LNCaP clone FGC (cell line): ENCODE data around the gene PUM1.
A peak's percentile ranks its signal among the peaks of the same experiment; 100 is the strongest.
"Not testable (repeated sequence)": the region's sequence is repeated elsewhere in the genome, so short reads cannot be mapped to it uniquely, and the experiment has no call there.

Experiments
- DNase-seq: peaks from one replicate; pipeline ENCODE4 v3.0.0-alpha.2; 2011; ENCODE audit warnings: low read depth
- H3K4me3 ChIP-seq: 2 replicates; pipeline ENCODE4 v1.5.1; 2011; ENCODE audit warnings: mild to moderate bottlenecking, low read depth, low read length, control low read depth
- CTCF ChIP-seq: IDR thresholded peaks from 2 replicates; pipeline ENCODE4 v1.5.1; 2012; ENCODE audit warnings: mild to moderate bottlenecking; ENCODE audit not compliant: control insufficient read depth, insufficient read depth; ENCODE audit errors: extremely low read depth

Gene PUM1

GRCh38 chr1:31062867-31063380 lies 2.6 kb downstream of the PUM1 start:
- DNase-seq, result no peak
- TF ChIP-seq CTCF, result no peak
- peak overlapping the region; percentile 89 for H3K4me3 ChIP-seq

- not testable (repeated sequence) for DNase-seq
- H3K4me3 ChIP-seq, result peak overlapping the region; percentile 89
These were observed 3.2 kb downstream of the PUM1 start for GRCh38 chr1:31062162-31062866.

GRCh38 chr1:31058012-31058411 lies 7.5 kb downstream of the PUM1 start:
- DNase-seq, result no peak
- TF ChIP-seq CTCF, result no peak
- no peak overlapping the region for H3K4me3 ChIP-seq

GRCh38 chr1:31055953-31056352 lies 9.6 kb downstream of the PUM1 start:
- no peak for TF ChIP-seq CTCF
- no peak overlapping the region for H3K4me3 ChIP-seq
- no peak for DNase-seq

- no peak for TF ChIP-seq CTCF
- H3K4me3 ChIP-seq, result no peak overlapping the region
- DNase-seq, result peak; percentile 45
These were observed 10.0 kb downstream of the PUM1 start for GRCh38 chr1:31055501-31055900.

GRCh38 chr1:31054958-31055481 lies 10.5 kb downstream of the PUM1 start:
- TF ChIP-seq CTCF, result no peak
- no peak for DNase-seq

GRCh38 chr1:31054349-31054748 lies 11.2 kb downstream of the PUM1 start:
- no peak overlapping the region for H3K4me3 ChIP-seq
- TF ChIP-seq CTCF, result no peak
- DNase-seq, result no peak

More at GRCh38 chr1:31054958-31055481, 10.5 kb downstream of the PUM1 start:
- H3K4me3 ChIP-seq, result no peak overlapping the region

- DNase-seq, H3K4me3 ChIP-seq: not testable (repeated sequence)
These were observed 12.9 kb downstream of the PUM1 start for GRCh38 chr1:31052613-31053012.
